Glomerular visceral epithelial cell (primary cell): ENCODE results near the gene RUNX1.
A peak's percentile ranks its signal among the peaks of the same experiment; 100 is the strongest.

ENCODE experiments used
- DNase-seq: peaks from one replicate; pipeline ENCODE4 v3.0.0-alpha.2; 2016; ENCODE audit errors: extremely low spot score

RUNX1 gene

GRCh38 chr21:34946916-34947534 lies 102.1 kb downstream of the RUNX1 start:
- no peak for DNase-seq

GRCh38 chr21:34946385-34946840 lies 102.7 kb downstream of the RUNX1 start:
- DNase-seq: no peak

GRCh38 chr21:34945288-34945687 lies 103.8 kb downstream of the RUNX1 start:
- no peak for DNase-seq

- no peak for DNase-seq
Observed at GRCh38 chr21:34944015-34944755, 104.9 kb downstream of the RUNX1 start.

- no peak for DNase-seq
Observed at GRCh38 chr21:34942911-34943310, 106.2 kb downstream of the RUNX1 start.

GRCh38 chr21:34941162-34941561 lies 107.9 kb downstream of the RUNX1 start:
- DNase-seq: no peak

GRCh38 chr21:34939673-34940331 lies 109.3 kb downstream of the RUNX1 start:
- DNase-seq: no peak

GRCh38 chr21:34938089-34938764 lies 110.9 kb downstream of the RUNX1 start:
- DNase-seq: peak; percentile 18

- no peak for DNase-seq
Observed at GRCh38 chr21:34936883-34937563, 112.1 kb downstream of the RUNX1 start.

GRCh38 chr21:34936371-34936789 lies 112.7 kb downstream of the RUNX1 start:
- DNase-seq: no peak

GRCh38 chr21:34935898-34936297 lies 113.2 kb downstream of the RUNX1 start:
- DNase-seq: no peak

GRCh38 chr21:34935452-34935851 lies 113.7 kb downstream of the RUNX1 start:
- DNase-seq: no peak

GRCh38 chr21:34934350-34934749 lies 114.8 kb downstream of the RUNX1 start:
- no peak for DNase-seq

GRCh38 chr21:34933609-34934335 lies 115.3 kb downstream of the RUNX1 start:
- DNase-seq: no peak

- no peak for DNase-seq
Observed at GRCh38 chr21:34932233-34932632, 116.9 kb downstream of the RUNX1 start.

GRCh38 chr21:34930971-34931370 lies 118.1 kb downstream of the RUNX1 start:
- peak; percentile 21 for DNase-seq

GRCh38 chr21:34928637-34929036 lies 120.5 kb downstream of the RUNX1 start:
- no peak for DNase-seq

GRCh38 chr21:34927992-34928391 lies 121.1 kb downstream of the RUNX1 start:
- DNase-seq: no peak

GRCh38 chr21:34926803-34927467 lies 122.2 kb downstream of the RUNX1 start:
- no peak for DNase-seq

- no peak for DNase-seq
Observed at GRCh38 chr21:34925597-34925996, 123.5 kb downstream of the RUNX1 start.
